HG02571 (cell line): ENCODE measurements around the gene NDC80.

ENCODE experiments used
- ATAC-seq: cut with Tn5 transposase; IDR thresholded peaks from one replicate; pipeline ENCODE4 v1.9.1; 2021; ENCODE audit warnings: mild to moderate bottlenecking, moderate library complexity; ENCODE audit not compliant: unreplicated experiment

The NDC80 gene

DNA sequence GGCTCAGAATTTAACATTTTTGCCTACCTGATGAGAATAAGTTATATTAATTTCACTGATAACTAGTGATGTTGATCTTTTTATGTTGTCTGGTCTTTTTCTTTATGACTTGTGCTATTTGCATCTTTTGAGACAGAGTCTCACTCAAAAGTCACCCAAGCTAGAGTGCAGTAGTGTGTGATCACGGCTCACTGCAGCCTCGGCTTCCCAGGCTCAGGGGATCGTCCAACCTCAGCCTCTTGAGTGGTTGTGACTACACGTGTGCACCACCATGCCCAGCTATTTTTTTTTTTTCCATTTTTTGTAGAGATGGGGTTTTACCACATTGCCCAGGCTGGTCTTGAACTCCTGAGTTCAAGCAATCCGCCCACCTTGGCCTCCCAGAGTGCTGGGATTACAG, 91.6 kb downstream of the NDC80 start:
- ATAC-seq = no peak
